HepG2 (cell line): ENCODE data around the gene THRA. TPM values are rescaled to one million over a fixed set of nuclear protein-coding genes. Genes with fewer than 3 reads are reported as not detected.
A peak's percentile ranks its signal among the peaks of the same experiment; 100 is the strongest.

ENCODE experiments used
- ARNT ChIP-seq: fragments of 450-650 bp; IDR thresholded peaks from 2 replicates; pipeline ENCODE4 v1.6.1; 2017
- CEBPG ChIP-seq: IDR thresholded peaks from 2 replicates; pipeline ENCODE4 v1.6.1; 2016
- FOXO1 ChIP-seq: sonication (generic); formaldehyde crosslinking; IDR thresholded peaks from 2 replicates; pipeline ENCODE4 v1.4.0; 2020; ENCODE audit warnings: missing genetic modification reagents
- KDM2A ChIP-seq: sonication (generic); formaldehyde crosslinking; IDR thresholded peaks from 2 replicates; pipeline ENCODE4 v1.4.0; 2020; ENCODE audit warnings: low read depth, missing genetic modification reagents, borderline replicate concordance
- MYC ChIP-seq: sonication (generic); formaldehyde crosslinking; IDR thresholded peaks from 2 replicates; pipeline ENCODE4 v1.9.0; 2021; ENCODE audit warnings: missing genetic modification reagents, borderline replicate concordance
- NCOA1 ChIP-seq: sonication (generic); formaldehyde crosslinking; IDR thresholded peaks from 2 replicates; pipeline ENCODE4 v1.9.0; 2021; ENCODE audit warnings: missing genetic modification reagents
- PLSCR1 ChIP-seq: sonication (generic); formaldehyde crosslinking; IDR thresholded peaks from 2 replicates; pipeline ENCODE4 v1.5.0; 2020; ENCODE audit warnings: missing genetic modification reagents, mild to moderate bottlenecking, borderline replicate concordance
- POLR2A ChIP-seq, 2 experiments: IDR thresholded peaks; 2 replicates each; pipeline ENCODE4 v1.6.1; 2011; ENCODE audit warnings: low read depth in 2 of 2, low read length in 2 of 2, mild to moderate bottlenecking in 1 of 2, moderate library complexity in 1 of 2; ENCODE audit not compliant: insufficient read depth in 1 of 2
- SKI ChIP-seq: fragments of 450-650 bp; IDR thresholded peaks from one replicate; pipeline ENCODE4 v1.6.1; 2018; ENCODE audit warnings: mild to moderate bottlenecking; ENCODE audit not compliant: partially characterized antibody
- SMARCC2 ChIP-seq: fragments of 450-650 bp; IDR thresholded peaks from 2 replicates; pipeline ENCODE4 v1.6.1; 2017; ENCODE audit warnings: antibody characterized with exemption, mild to moderate bottlenecking
- TGIF2 ChIP-seq: IDR thresholded peaks from 2 replicates; pipeline ENCODE4 v1.6.1; 2016; ENCODE audit warnings: control low read depth, missing compliant biosample characterization
- YY1 ChIP-seq: IDR thresholded peaks from 2 replicates; pipeline ENCODE4 v1.6.1; 2011; ENCODE audit warnings: low read length, low read depth, moderate library complexity, mild to moderate bottlenecking; ENCODE audit not compliant: insufficient read depth, insufficient replicate concordance
- ZBTB33 ChIP-seq: sonication (generic); formaldehyde crosslinking; IDR thresholded peaks from 2 replicates; pipeline ENCODE4 v1.4.0; 2020; ENCODE audit warnings: missing genetic modification reagents
- ZBTB7A ChIP-seq: sonication (generic); formaldehyde crosslinking; IDR thresholded peaks from 2 replicates; pipeline ENCODE4 v1.8.0; 2022; ENCODE audit warnings: mild to moderate bottlenecking, missing genetic modification reagents
- ZNF10 ChIP-seq: sonication (generic); formaldehyde crosslinking; IDR thresholded peaks from 2 replicates; pipeline ENCODE4 v1.4.0; 2020; ENCODE audit warnings: mild to moderate bottlenecking, low read depth, missing genetic modification reagents, borderline replicate concordance
- ZNF678 ChIP-seq: sonication (generic); formaldehyde crosslinking; IDR thresholded peaks from 2 replicates; pipeline ENCODE4 v1.4.0; 2020; ENCODE audit warnings: mild to moderate bottlenecking, missing genetic modification reagents
- ZNF75D ChIP-seq: sonication (generic); formaldehyde crosslinking; IDR thresholded peaks from 2 replicates; pipeline ENCODE4 v1.8.1; 2023; ENCODE audit warnings: missing genetic modification reagents, mild to moderate bottlenecking, borderline replicate concordance
- ZNF788 ChIP-seq: sonication (generic); formaldehyde crosslinking; IDR thresholded peaks from 2 replicates; pipeline ENCODE4 v1.5.0; 2020; ENCODE audit warnings: mild to moderate bottlenecking, missing genetic modification reagents, borderline replicate concordance
- polyA plus RNA-seq, 8 experiments: library from polyadenylated mRNA; depleted of rRNA in 3 of 8; stranded (reverse) in 7 of 8; unstranded in 1 of 8; fragments of >200 nt; fragmentation: Illumina TruSeq in 4 of 8; extraction: Trizol in 4 of 8; gene quantifications; 2 replicates each; pipeline versions ENCODE4 v1.2.1 to v1.2.3, GENCODE V29; 2011 to 2016; ENCODE audit warnings: low read depth in 4 of 8, missing spikeins in 1 of 8, mixed read lengths in 1 of 8; ENCODE audit not compliant: insufficient read depth in 1 of 8
- total RNA-seq, 5 experiments: library from RNA; depleted of rRNA; stranded (reverse); fragments of >200 nt; fragmentation: Illumina TruSeq; extraction: Trizol; gene quantifications; 2 replicates each; pipeline ENCODE4 v1.2.3, GENCODE V29; 2016; ENCODE audit warnings: low read depth in 1 of 5
- TF ChIP-seq, protein P1 (sequence below): IDR thresholded peaks from 2 replicates; pipeline ENCODE4 v1.6.1; 2012; ENCODE audit warnings: low read depth, low read length, improper control_type of control experiment
- TF ChIP-seq, protein P2 (sequence below): sonication (generic); formaldehyde crosslinking; IDR thresholded peaks from 2 replicates; pipeline ENCODE4 v1.4.0; 2020; ENCODE audit warnings: missing genetic modification reagents, borderline replicate concordance
- TF ChIP-seq, protein P3 (sequence below): sonication (generic); formaldehyde crosslinking; conservative IDR thresholded peaks from 2 replicates; pipeline ENCODE4 v1.4.0; 2020; ENCODE audit warnings: missing genetic modification reagents

THRA gene
- total and polyA plus RNA-seq, 2 of the 13 experiments (the other 11 are each of a cell fraction or from before 2014, with no cell fraction given), result 8.0 to 9.9 TPM

DNA sequence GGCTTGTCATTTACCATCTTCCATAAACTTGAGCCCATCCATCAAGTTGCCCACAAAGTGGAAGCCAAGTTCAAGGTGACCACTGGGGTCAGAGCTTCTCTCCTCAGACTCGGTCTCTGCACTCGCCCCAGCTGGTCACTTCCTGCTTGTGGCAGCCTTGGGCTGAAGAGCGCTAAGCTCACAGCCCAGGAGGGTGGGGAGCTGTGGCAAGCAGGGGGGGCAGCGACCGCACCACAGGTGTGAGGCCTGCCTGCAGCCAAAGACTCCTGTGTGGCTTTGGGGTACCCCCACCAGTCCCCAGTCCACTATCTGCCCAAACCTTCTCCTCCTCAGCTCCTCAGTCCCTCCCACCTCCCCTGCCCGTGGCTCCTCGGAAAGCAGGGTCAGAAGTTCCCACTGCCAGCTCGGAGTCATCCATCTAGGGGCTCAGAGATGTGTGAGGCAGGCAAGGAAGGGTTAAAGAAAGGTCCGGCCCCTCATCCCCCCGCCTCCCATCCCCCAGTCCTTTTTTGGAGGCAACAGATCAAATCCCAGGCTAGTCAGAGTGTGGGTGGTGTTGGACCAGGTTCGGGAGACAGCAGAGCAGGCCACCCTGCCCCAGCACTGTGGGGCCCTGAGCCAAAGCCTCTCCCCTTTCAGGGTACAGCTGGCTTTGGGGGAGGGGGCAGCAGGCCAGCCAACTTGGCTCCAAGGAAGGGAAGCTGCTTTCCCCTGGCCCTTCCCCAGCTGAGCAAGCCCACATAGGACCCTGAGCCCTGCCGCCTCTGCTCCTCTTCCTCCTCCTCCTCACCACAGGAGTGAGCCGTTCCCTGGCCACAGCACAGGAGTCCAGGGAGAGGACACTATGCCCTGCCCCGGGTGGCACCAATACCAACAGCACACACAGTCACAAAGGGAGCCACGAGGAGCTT is 44.3 kb upstream of the THRA start (continued):
- TF ChIP-seq ZBTB33 (peak; percentile 95), ZNF75D (CRISPR knock-in tag) (no peak), NCOA1 (CRISPR knock-in tag) (no peak), YY1 (no peak), MYC (CRISPR knock-in tag) (no peak), FOXO1 (CRISPR knock-in tag) (no peak), ZBTB7A (CRISPR knock-in tag) (0 out of 2 replicates have a peak, but pooled peaks have one; percentile 20), CEBPG (CRISPR knock-in tag) (no peak), PLSCR1 (CRISPR knock-in tag) (no peak), POLR2A (IDR thresholded peaks at IDR 0.05; ENCODE audit: insufficient read depth in 1 of 2, low read depth in 2 of 2, low read length in 2 of 2) (no peak), ZNF10 (CRISPR knock-in tag) (no peak), ARNT (no peak), SKI (peak; percentile 24), KDM2A (CRISPR knock-in tag) (no peak), TGIF2 (no peak), SMARCC2 (no peak), ZNF788 (CRISPR knock-in tag) (no peak), ZNF678 (no peak)
- TF ChIP-seq, protein P1, sequence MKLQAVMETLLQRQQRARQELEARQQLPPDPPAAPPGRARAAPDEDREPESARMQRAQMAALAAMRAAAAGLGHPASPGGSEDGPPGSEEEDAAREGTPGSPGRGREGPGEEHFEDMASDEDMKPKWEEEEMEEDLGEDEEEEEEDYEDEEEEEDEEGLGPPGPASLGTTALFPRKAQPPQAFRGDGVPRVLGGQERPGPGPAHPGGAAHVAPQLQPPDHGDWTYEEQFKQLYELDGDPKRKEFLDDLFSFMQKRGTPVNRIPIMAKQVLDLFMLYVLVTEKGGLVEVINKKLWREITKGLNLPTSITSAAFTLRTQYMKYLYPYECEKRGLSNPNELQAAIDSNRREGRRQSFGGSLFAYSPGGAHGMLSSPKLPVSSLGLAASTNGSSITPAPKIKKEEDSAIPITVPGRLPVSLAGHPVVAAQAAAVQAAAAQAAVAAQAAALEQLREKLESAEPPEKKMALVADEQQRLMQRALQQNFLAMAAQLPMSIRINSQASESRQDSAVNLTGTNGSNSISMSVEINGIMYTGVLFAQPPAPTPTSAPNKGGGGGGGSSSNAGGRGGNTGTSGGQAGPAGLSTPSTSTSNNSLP, result no peak
- TF ChIP-seq, protein P2, sequence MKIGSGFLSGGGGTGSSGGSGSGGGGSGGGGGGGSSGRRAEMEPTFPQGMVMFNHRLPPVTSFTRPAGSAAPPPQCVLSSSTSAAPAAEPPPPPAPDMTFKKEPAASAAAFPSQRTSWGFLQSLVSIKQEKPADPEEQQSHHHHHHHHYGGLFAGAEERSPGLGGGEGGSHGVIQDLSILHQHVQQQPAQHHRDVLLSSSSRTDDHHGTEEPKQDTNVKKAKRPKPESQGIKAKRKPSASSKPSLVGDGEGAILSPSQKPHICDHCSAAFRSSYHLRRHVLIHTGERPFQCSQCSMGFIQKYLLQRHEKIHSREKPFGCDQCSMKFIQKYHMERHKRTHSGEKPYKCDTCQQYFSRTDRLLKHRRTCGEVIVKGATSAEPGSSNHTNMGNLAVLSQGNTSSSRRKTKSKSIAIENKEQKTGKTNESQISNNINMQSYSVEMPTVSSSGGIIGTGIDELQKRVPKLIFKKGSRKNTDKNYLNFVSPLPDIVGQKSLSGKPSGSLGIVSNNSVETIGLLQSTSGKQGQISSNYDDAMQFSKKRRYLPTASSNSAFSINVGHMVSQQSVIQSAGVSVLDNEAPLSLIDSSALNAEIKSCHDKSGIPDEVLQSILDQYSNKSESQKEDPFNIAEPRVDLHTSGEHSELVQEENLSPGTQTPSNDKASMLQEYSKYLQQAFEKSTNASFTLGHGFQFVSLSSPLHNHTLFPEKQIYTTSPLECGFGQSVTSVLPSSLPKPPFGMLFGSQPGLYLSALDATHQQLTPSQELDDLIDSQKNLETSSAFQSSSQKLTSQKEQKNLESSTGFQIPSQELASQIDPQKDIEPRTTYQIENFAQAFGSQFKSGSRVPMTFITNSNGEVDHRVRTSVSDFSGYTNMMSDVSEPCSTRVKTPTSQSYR (CRISPR knock-in tag), result no peak
- TF ChIP-seq, protein P3, sequence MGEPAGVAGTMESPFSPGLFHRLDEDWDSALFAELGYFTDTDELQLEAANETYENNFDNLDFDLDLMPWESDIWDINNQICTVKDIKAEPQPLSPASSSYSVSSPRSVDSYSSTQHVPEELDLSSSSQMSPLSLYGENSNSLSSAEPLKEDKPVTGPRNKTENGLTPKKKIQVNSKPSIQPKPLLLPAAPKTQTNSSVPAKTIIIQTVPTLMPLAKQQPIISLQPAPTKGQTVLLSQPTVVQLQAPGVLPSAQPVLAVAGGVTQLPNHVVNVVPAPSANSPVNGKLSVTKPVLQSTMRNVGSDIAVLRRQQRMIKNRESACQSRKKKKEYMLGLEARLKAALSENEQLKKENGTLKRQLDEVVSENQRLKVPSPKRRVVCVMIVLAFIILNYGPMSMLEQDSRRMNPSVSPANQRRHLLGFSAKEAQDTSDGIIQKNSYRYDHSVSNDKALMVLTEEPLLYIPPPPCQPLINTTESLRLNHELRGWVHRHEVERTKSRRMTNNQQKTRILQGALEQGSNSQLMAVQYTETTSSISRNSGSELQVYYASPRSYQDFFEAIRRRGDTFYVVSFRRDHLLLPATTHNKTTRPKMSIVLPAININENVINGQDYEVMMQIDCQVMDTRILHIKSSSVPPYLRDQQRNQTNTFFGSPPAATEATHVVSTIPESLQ (CRISPR knock-in tag), result no peak
